ENCODE results near the gene DCBLD1.

GRCh38 chr6:117459204-117459944 is 23.1 kb upstream of the DCBLD1 start:
- no peak for TF ChIP-seq CTCF (conservative IDR thresholded peaks at IDR 0.05; ENCODE audit: low read length)
- TF ChIP-seq EZH2phosphoT487 (IDR thresholded peaks at IDR 0.05; ENCODE audit: borderline replicate concordance, low read depth, low read length) = no peak
